Body of pancreas (tissue), 4 donors: ENCODE results near the gene CRELD2. TPM values are rescaled to one million over a fixed set of nuclear protein-coding genes. Genes with fewer than 3 reads are reported as not detected.

Experiments used
- ATAC-seq: fragments of 150-250 bp; one replicate; pipeline ENCODE4 v1.9.1; 2016
- DNase-seq, 4 donors: peaks; one replicate each; pipeline ENCODE4 v3.0.0-alpha.2; 2019
- H3K27ac ChIP-seq, 4 donors: fragments of 200-600 bp; sonication (generic); 1 replicate in 3 of 4; 2 replicates in 1 of 4; pipeline versions ENCODE4 v1.5.1 to v1.6.1; 2016 to 2019; ENCODE audit warnings: mild to moderate bottlenecking in 1 of 4, mixed read lengths in 1 of 4, moderate library complexity in 1 of 4
- H3K27me3 ChIP-seq, 2 donors: fragments of 200-600 bp; sonication (generic); one replicate each; pipeline ENCODE4 v1.6.0; 2016; ENCODE audit warnings: mild to moderate bottlenecking in 1 of 2
- H3K36me3 ChIP-seq, 2 donors: fragments of 200-600 bp; sonication (generic); replicated peaks in 1 of 2; 2 replicates each; pipeline ENCODE4 v1.5.1; 2016; ENCODE audit warnings: low read depth in 2 of 2; ENCODE audit not compliant: insufficient read depth in 1 of 2
- H3K4me1 ChIP-seq: fragments of 200-600 bp; sonication (generic); one replicate; pipeline ENCODE4 v1.6.0; 2016
- H3K4me3 ChIP-seq, 2 donors: fragments of 200-600 bp; sonication (generic); 1 replicate in 1 of 2; 2 replicates in 1 of 2; pipeline ENCODE4 v1.5.1; 2016 to 2019
- H3K9me3 ChIP-seq, 3 donors: fragments of 200-600 bp; sonication (generic); 1 replicate in 2 of 3; 2 replicates in 1 of 3; pipeline ENCODE4 v1.5.1; 2016
- POLR2A ChIP-seq, 3 donors: fragments of 450-650 bp; IDR thresholded peaks; one replicate each; pipeline ENCODE4 v1.6.1; 2016; ENCODE audit warnings: antibody characterized with exemption in 3 of 3, mild to moderate bottlenecking in 2 of 3
- WGBS, 2 donors: methylation state at CpG; one replicate each; pipeline ENCODE4 v1.1.5; 2017; 5-methylcytosine and 5-hydroxymethylcytosine counted together
- intact Hi-C: fragments of 100-400 bp; cut with DNase I; formaldehyde crosslinking; loops from one replicate; pipeline ENCODE4 v1.15.1; 2023
- total RNA-seq, 2 donors: library from RNA; depleted of rRNA; stranded (reverse); fragments of >200 nt; gene quantifications; one replicate each; pipeline ENCODE4 v1.1.0, GENCODE V29; 2016
- TF ChIP-seq, protein P1 (sequence below), 7 experiments: fragments of 450-650 bp in 4 of 7; fragments of 200-600 bp in 3 of 7; sonication (generic) in 3 of 7; IDR thresholded peaks; one replicate each; pipeline ENCODE4 v1.5.1; 2016 to 2019; ENCODE audit warnings: antibody characterized with exemption in 7 of 7

CRELD2 gene
- total RNA-seq, 2 donors from 2014 or later, result 73.9 to 201 TPM

- H3K27me3 ChIP-seq, result no peaks in the 10 kb centered on the region
- TF ChIP-seq, protein P1, sequence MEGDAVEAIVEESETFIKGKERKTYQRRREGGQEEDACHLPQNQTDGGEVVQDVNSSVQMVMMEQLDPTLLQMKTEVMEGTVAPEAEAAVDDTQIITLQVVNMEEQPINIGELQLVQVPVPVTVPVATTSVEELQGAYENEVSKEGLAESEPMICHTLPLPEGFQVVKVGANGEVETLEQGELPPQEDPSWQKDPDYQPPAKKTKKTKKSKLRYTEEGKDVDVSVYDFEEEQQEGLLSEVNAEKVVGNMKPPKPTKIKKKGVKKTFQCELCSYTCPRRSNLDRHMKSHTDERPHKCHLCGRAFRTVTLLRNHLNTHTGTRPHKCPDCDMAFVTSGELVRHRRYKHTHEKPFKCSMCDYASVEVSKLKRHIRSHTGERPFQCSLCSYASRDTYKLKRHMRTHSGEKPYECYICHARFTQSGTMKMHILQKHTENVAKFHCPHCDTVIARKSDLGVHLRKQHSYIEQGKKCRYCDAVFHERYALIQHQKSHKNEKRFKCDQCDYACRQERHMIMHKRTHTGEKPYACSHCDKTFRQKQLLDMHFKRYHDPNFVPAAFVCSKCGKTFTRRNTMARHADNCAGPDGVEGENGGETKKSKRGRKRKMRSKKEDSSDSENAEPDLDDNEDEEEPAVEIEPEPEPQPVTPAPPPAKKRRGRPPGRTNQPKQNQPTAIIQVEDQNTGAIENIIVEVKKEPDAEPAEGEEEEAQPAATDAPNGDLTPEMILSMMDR (IDR thresholded peaks at IDR 0.05), result no peak
- no peak for TF ChIP-seq POLR2A (IDR thresholded peaks at IDR 0.05)
- intact Hi-C loops, result no loop called here
- ATAC-seq (no peak), DNase-seq (no peak)
- no peak overlapping the region for H3K27ac ChIP-seq
- no peak overlapping the region for H3K4me3 ChIP-seq
- 91 to 95% methylated on average over 8 of the region's 8 CpGs for WGBS, 2 donors
- H3K9me3 ChIP-seq, result no peaks in the 10 kb centered on the region
- H3K4me1 ChIP-seq, result no peaks in the 10 kb centered on the region
- no peaks in the 10 kb centered on the region for H3K36me3 ChIP-seq
Observed at GRCh38 chr22:49894322-49895054, 23.9 kb upstream of the CRELD2 start.

- H3K36me3 ChIP-seq, result no peaks in the 10 kb centered on the region
- no peaks in the 10 kb centered on the region for H3K27me3 ChIP-seq
- ATAC-seq (no peak), DNase-seq (no peak)
- 86 to 98% methylated on average over 5 of the region's 5 CpGs for whole genome bisulfite sequencing, 2 donors
- intact Hi-C loops, result no loop called here
- H3K4me1 ChIP-seq, result no peaks in the 10 kb centered on the region
- no peaks in the 10 kb centered on the region for H3K9me3 ChIP-seq
- H3K27ac ChIP-seq, result no peak overlapping the region
- TF ChIP-seq POLR2A (IDR thresholded peaks at IDR 0.05), result no peak
- TF ChIP-seq, protein P1 (IDR thresholded peaks at IDR 0.05), result no peak
- no peak overlapping the region for H3K4me3 ChIP-seq
Observed at GRCh38 chr22:49896201-49896600, 22.2 kb upstream of the CRELD2 start.

GRCh38 chr22:49897015-49897684 is 21.3 kb upstream of the CRELD2 start:
- WGBS, 2 donors, result 94 to 97% methylated on average over 8 of the region's 8 CpGs
- intact Hi-C loops, result no loop called here
- H3K36me3 ChIP-seq, result no peaks in the 10 kb centered on the region

GRCh38 chr22:49899530-49899929 is 18.9 kb upstream of the CRELD2 start:
- Histone ChIP-seq H3K4me1 (no peaks in the 10 kb centered on the region), H3K9me3 (no peaks in the 10 kb centered on the region), H3K27me3 (no peaks in the 10 kb centered on the region), H3K27ac (no peak overlapping the region), H3K36me3 (peaks cover 8 to 10% of the 10 kb centered on the region in 2 donors), H3K4me3 (no peak overlapping the region)
- TF ChIP-seq, protein P1 (IDR thresholded peaks at IDR 0.05), result no peak
- TF ChIP-seq POLR2A (IDR thresholded peaks at IDR 0.05), result no peak
- intact Hi-C loops, result no loop called here
- 89 to 91% methylated on average over 6 of the region's 6 CpGs for WGBS, 2 donors
- DNase-seq (no peak), ATAC-seq (no peak)

More at GRCh38 chr22:49897015-49897684, 21.3 kb upstream of the CRELD2 start:
- H3K4me1 ChIP-seq, result no peaks in the 10 kb centered on the region
- no peak for ATAC-seq
- DNase-seq, result no peak
- H3K27me3 ChIP-seq, result no peaks in the 10 kb centered on the region
- no peak overlapping the region for H3K27ac ChIP-seq
- TF ChIP-seq POLR2A (IDR thresholded peaks at IDR 0.05), result no peak
- TF ChIP-seq, protein P1 (IDR thresholded peaks at IDR 0.05), result no peak
- no peak overlapping the region for H3K4me3 ChIP-seq
- H3K9me3 ChIP-seq, result no peaks in the 10 kb centered on the region
